PC-3 (cell line): ENCODE results near the gene ME2. TPM values are rescaled to one million over a fixed set of nuclear protein-coding genes. Genes with fewer than 3 reads are reported as not detected.

Source experiments
- ATAC-seq: fragments of 200-7000 bp; cut with Tn5 transposase; 2 replicates; pipeline ENCODE4 v1.9.1; 2020; ENCODE audit warnings: mild to moderate bottlenecking, moderate library complexity
- Bru-seq: library from RNA; stranded (reverse); fragments of 400-500 nt; gene quantifications from one replicate; lab custom pipeline; 2021; lab: Mats Ljungman, UMichigan
- BruChase-seq, 2 experiments: library from RNA; stranded (reverse); fragments of 400-500 nt; gene quantifications; one replicate each; lab custom pipeline; 2021; lab: Mats Ljungman, UMichigan
- BruUV-seq: library from RNA; stranded (reverse); fragments of 400-500 nt; replicated peaks from 2 replicates; lab custom pipeline; 2021; lab: Mats Ljungman, UMichigan
- CTCF ChIA-PET: fragments of 300-600 bp; sonication (Branson Sonifier 250); formaldehyde crosslinking; loops from one replicate; lab custom pipeline; 2022; ENCODE audit warnings: antibody characterized with exemption; lab: Charles Lee
- POLR2A ChIA-PET: fragments of 300-600 bp; sonication (Branson Sonifier 250); formaldehyde crosslinking; loops from one replicate; lab custom pipeline; 2022; ENCODE audit warnings: antibody characterized with exemption; ENCODE audit not compliant: unreplicated experiment; lab: Charles Lee
- DNase-seq: peaks from one replicate; pipeline ENCODE4 v3.0.0-alpha.2; 2015
- H2AFZ ChIP-seq: fragments of 300-600 bp; sonication (generic); 2 replicates; pipeline ENCODE4 v1.6.0; 2016; ENCODE audit warnings: antibody characterized with exemption, low read length
- H3F3A ChIP-seq: fragments of 300-600 bp; sonication (generic); one replicate; pipeline ENCODE4 v1.6.0; 2017; ENCODE audit warnings: antibody characterized with exemption, low read length, control low read depth, mild to moderate bottlenecking; ENCODE audit not compliant: unreplicated experiment
- H3K27ac ChIP-seq: fragments of 300-600 bp; sonication (generic); 2 replicates; pipeline ENCODE4 v1.5.1; 2016; ENCODE audit warnings: mild to moderate bottlenecking, low read length
- H3K27me3 ChIP-seq: fragments of 300-600 bp; sonication (generic); 2 replicates; pipeline ENCODE4 v1.6.1; 2016; ENCODE audit warnings: low read length, mixed read lengths
- H3K36me3 ChIP-seq: fragments of 300-600 bp; sonication (generic); 2 replicates; pipeline ENCODE4 v1.6.1; 2016; ENCODE audit warnings: low read depth, mixed run types, low read length, mixed read lengths
- H3K4me1 ChIP-seq: fragments of 300-600 bp; sonication (generic); 2 replicates; pipeline ENCODE4 v1.5.1; 2016; ENCODE audit warnings: low read length; ENCODE audit not compliant: insufficient read depth
- H3K4me2 ChIP-seq: fragments of 300-600 bp; sonication (generic); 2 replicates; pipeline ENCODE4 v1.6.0; 2016; ENCODE audit warnings: low read length
- H3K4me3 ChIP-seq: fragments of 300-600 bp; sonication (generic); 2 replicates; pipeline ENCODE4 v1.5.1; 2016; ENCODE audit warnings: mild to moderate bottlenecking, low read length, mixed read lengths
- H3K79me2 ChIP-seq: fragments of 300-600 bp; sonication (generic); 2 replicates; pipeline ENCODE4 v1.6.1; 2017; ENCODE audit warnings: low read length, mixed read lengths
- H3K9ac ChIP-seq: fragments of 300-600 bp; sonication (generic); 2 replicates; pipeline ENCODE4 v1.6.0; 2016; ENCODE audit warnings: mild to moderate bottlenecking, low read length
- H3K9me2 ChIP-seq: fragments of 300-600 bp; sonication (generic); replicated peaks from 2 replicates; pipeline ENCODE4 v1.6.1; 2016; ENCODE audit warnings: mixed run types, low read length, mixed read lengths
- H3K9me3 ChIP-seq: fragments of 300-600 bp; sonication (generic); 2 replicates; pipeline ENCODE4 v1.6.1; 2016; ENCODE audit warnings: low read length, mixed read lengths
- H4K20me1 ChIP-seq: fragments of 300-600 bp; sonication (generic); 2 replicates; pipeline ENCODE4 v1.6.1; 2016; ENCODE audit warnings: low read length, mixed read lengths
- EZH2 ChIP-seq: fragments of 300-600 bp; sonication (generic); IDR thresholded peaks from one replicate; pipeline ENCODE4 v1.6.1; 2017; ENCODE audit warnings: antibody characterized with exemption, mild to moderate bottlenecking, low read length; ENCODE audit not compliant: unreplicated experiment
- EZH2phosphoT487 ChIP-seq: fragments of 300-600 bp; sonication (generic); IDR thresholded peaks from 2 replicates; pipeline ENCODE4 v1.6.1; 2018; ENCODE audit warnings: mild to moderate bottlenecking, antibody characterized with exemption, low read length, borderline replicate concordance
- intact Hi-C: fragments of 100-400 bp; cut with micrococcal nuclease; formaldehyde crosslinking; loops from 2 replicates; pipeline ENCODE4 v1.9.0; 2023
- long read RNA-seq: library from polyadenylated mRNA; unstranded; transcript quantifications from one replicate; pipeline ENCODE4 v2.0.0, GENCODE V29; 2021; ENCODE audit not compliant: unreplicated experiment
- total RNA-seq: library from RNA; depleted of rRNA; stranded (reverse); fragments of >200 nt; gene quantifications from 2 replicates; pipeline ENCODE4 v1.2.3, GENCODE V29; 2014; rRNA removed
- TF ChIP-seq, protein P1 (sequence below): fragments of 300-600 bp; sonication (generic); conservative IDR thresholded peaks from 2 replicates; pipeline ENCODE4 v1.5.1; 2017; ENCODE audit warnings: antibody characterized with exemption, low read depth, mild to moderate bottlenecking, low read length

The ME2 gene
- total RNA-seq = 21.9 and 29.1 TPM in 2 replicates
- Bru-seq, nascent RNA = percentile 55 among the genes with signal in this experiment
- percentile 49 among the genes with signal in this experiment for BruChase-seq, experiment 1, labeled RNA remaining after a 6-hour chase
- percentile 51 among the genes with signal in this experiment for BruChase-seq, experiment 2, labeled RNA remaining after a 2-hour chase
- long read RNA-seq, full-length matches to known transcripts = 15 of 22 reads
- long read RNA-seq, partial matches to known transcripts = 2 of 22 reads
- long read RNA-seq, other reads (novel, unspliced or antisense) = 5 of 22 reads

GRCh38 chr18:50878345-50879301 lies at the start of gene ME2:
TSS of gene ME2 (plus strand) at chr18:50879118. CDS start at chr18:50895821, 16,703 bp downstream.
- Histone ChIP-seq H3K27ac (peak within 1 kb of the TSS; percentile 39; the same call in 1 of the 2 replicates), H3K9ac (peak within 1 kb of the TSS; percentile 58), H3K36me3 (no peaks in the 10 kb centered on the region), H3K4me2 (peak within 1 kb of the TSS; percentile 88), H3K27me3 (no peaks in the 10 kb centered on the region), H4K20me1 (no peaks in the 10 kb centered on the region), H3K4me3 (peak within 1 kb of the TSS; percentile 75), H3F3A (no peaks in the 10 kb centered on the region), H2AFZ (peak within 1 kb of the TSS; percentile 81), H3K9me2 (no peaks in the 10 kb centered on the region), H3K79me2 (peaks cover 23% of the 10 kb centered on the region), H3K4me1 (no peaks in the 10 kb centered on the region), H3K9me3 (no peaks in the 10 kb centered on the region)
- ChIA-PET POLR2A (interaction anchor here (0.9 kb wide), 1 partner anchor 152 kb away, joined by 4 read pairs; the partner anchor contains the start of gene SMAD4), CTCF (no interaction called here)
- TSS peak; percentile 64 for BruUV-seq
- TF ChIP-seq EZH2 = no peak
- TF ChIP-seq EZH2phosphoT487 = no peak
- TF ChIP-seq, protein P1, sequence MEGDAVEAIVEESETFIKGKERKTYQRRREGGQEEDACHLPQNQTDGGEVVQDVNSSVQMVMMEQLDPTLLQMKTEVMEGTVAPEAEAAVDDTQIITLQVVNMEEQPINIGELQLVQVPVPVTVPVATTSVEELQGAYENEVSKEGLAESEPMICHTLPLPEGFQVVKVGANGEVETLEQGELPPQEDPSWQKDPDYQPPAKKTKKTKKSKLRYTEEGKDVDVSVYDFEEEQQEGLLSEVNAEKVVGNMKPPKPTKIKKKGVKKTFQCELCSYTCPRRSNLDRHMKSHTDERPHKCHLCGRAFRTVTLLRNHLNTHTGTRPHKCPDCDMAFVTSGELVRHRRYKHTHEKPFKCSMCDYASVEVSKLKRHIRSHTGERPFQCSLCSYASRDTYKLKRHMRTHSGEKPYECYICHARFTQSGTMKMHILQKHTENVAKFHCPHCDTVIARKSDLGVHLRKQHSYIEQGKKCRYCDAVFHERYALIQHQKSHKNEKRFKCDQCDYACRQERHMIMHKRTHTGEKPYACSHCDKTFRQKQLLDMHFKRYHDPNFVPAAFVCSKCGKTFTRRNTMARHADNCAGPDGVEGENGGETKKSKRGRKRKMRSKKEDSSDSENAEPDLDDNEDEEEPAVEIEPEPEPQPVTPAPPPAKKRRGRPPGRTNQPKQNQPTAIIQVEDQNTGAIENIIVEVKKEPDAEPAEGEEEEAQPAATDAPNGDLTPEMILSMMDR = no peak
- intact Hi-C loops = loop anchor here (5.0 kb wide), 2 partner anchors 89 to 154 kb away; partner anchors contain the start of genes ELAC1 and SMAD4
- DNase-seq (peak; percentile 72), ATAC-seq (peak; percentile 93)

GRCh38 chr18:50829644-50830043 lies 49.3 kb upstream of the ME2 start:
- no peak overlapping the region for H3K9ac ChIP-seq
- peak; percentile 88 for ATAC-seq
- no peaks in the 10 kb centered on the region for H3K36me3 ChIP-seq
- no TSS peak for BruUV-seq
- H3K4me1 ChIP-seq = peaks cover 4% of the 10 kb centered on the region; the same call in 1 of the 2 replicates
- no peak overlapping the region for H3K4me2 ChIP-seq
- POLR2A ChIA-PET = no interaction called here
- H3K79me2 ChIP-seq = no peaks in the 10 kb centered on the region
- H2AFZ ChIP-seq = no peak overlapping the region
- no peaks in the 10 kb centered on the region for H3K9me2 ChIP-seq
- no peaks in the 10 kb centered on the region for H3K9me3 ChIP-seq
- no peak overlapping the region for H3K27ac ChIP-seq
- H4K20me1 ChIP-seq = no peaks in the 10 kb centered on the region
- DNase-seq = peak; percentile 11
- intact Hi-C loops = loop anchor here (10.0 kb wide), 2 partner anchors 205 to 365 kb away; partner anchors contain the start of genes MEX3C and SMAD4
- H3F3A ChIP-seq = no peaks in the 10 kb centered on the region
- no peaks in the 10 kb centered on the region for H3K27me3 ChIP-seq
- CTCF ChIA-PET = no interaction called here
- no peak overlapping the region for H3K4me3 ChIP-seq
- TF ChIP-seq EZH2phosphoT487 (no peak), EZH2 (no peak)
- TF ChIP-seq, protein P1 = no peak
